GM12878 (cell line): ENCODE measurements around the gene TDO2.

Experiments used
- CTCF ChIP-seq, 3 experiments: IDR thresholded peaks in 2 of 3; conservative IDR thresholded peaks in 1 of 3; 2 replicates each; pipeline ENCODE4 v1.5.1; 2011; ENCODE audit warnings: low read depth in 3 of 3, low read length in 3 of 3, mild to moderate bottlenecking in 3 of 3, control low read depth in 2 of 3, moderate library complexity in 2 of 3, inconsistent platforms in 1 of 3, mixed read lengths in 1 of 3; ENCODE audit not compliant: control insufficient read depth in 2 of 3, insufficient read depth in 1 of 3; ENCODE audit errors: extremely low read depth in 1 of 3
- EZH2 ChIP-seq: IDR thresholded peaks from 2 replicates; pipeline ENCODE4 v1.6.1; 2012; ENCODE audit warnings: low read depth, mild to moderate bottlenecking, control low read depth, inconsistent platforms, low read length, borderline replicate concordance; ENCODE audit not compliant: control insufficient read depth
- KLF5 ChIP-seq: fragments of 450-650 bp; IDR thresholded peaks from 2 replicates; pipeline ENCODE4 v1.6.1; 2014; ENCODE audit warnings: mild to moderate bottlenecking; ENCODE audit not compliant: partially characterized antibody
- RCOR1 ChIP-seq: conservative IDR thresholded peaks from 2 replicates; pipeline ENCODE4 v1.6.1; 2012; ENCODE audit warnings: low read depth, low read length, improper control_type of control experiment
- REST ChIP-seq: IDR thresholded peaks from 2 replicates; pipeline ENCODE4 v1.6.1; 2012; ENCODE audit warnings: mild to moderate bottlenecking, low read depth, low read length

DNA sequence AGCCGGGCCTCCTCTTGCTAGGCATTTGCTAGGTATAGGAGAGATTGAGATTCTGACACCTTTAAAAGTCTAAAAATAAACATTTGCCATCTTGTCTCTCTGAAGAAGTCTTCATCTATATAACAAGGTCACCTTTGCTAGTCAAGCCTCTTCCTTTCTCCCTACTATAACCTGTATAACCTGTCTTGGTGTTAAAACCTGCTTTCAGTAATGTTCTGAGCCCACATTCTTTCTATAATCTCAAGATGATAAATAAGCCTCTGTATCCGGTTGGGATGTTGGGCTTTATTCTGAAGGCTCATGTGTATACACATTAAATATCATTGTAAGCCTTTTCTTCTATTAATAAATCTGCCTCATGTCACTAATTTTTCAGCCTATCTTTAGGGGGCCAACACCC, 47.6 kb upstream of the TDO2 start:
- no peak for TF ChIP-seq CTCF (IDR thresholded peaks at IDR 0.05 in 2 of 3, conservative IDR thresholded peaks at IDR 0.05 in 1 of 3; ENCODE audit: control insufficient read depth in 2 of 3, extremely low read depth in 1 of 3, insufficient read depth in 1 of 3, low read depth in 3 of 3, low read length in 3 of 3)
- no peak for TF ChIP-seq REST
- no peak for TF ChIP-seq EZH2
- TF ChIP-seq RCOR1 = no peak
- TF ChIP-seq KLF5 = no peak
